DMS79 treated with DMSO at 0.1 percent for 48 hours (cell line): Measurements from ENCODE around the gene RAB25.
"Not testable (repeated sequence)": the region's sequence is repeated elsewhere in the genome, so short reads cannot be mapped to it uniquely, and the experiment has no call there.

ENCODE experiments used
- DNase-seq: peaks from one replicate; lab custom pipeline; 2025; lab: John Stamatoyannopoulos, UW

Gene RAB25

GRCh38 chr1:156060937-156061636 is at the start of gene RAB25:
Gene RAB25, plus strand, starts transcription at chr1:156061160. Its CDS starts 241 bp downstream, at chr1:156061401.
- DNase-seq, result peak; percentile 90

GRCh38 chr1:156012051-156012817 is 48.7 kb upstream of the RAB25 start:
- no peak for DNase-seq

GRCh38 chr1:156014829-156015228 is 46.1 kb upstream of the RAB25 start:
- no peak for DNase-seq

GRCh38 chr1:156019946-156020292 is 41.0 kb upstream of the RAB25 start:
- DNase-seq, result no peak

- DNase-seq, result peak; percentile 93
Observed at GRCh38 chr1:156020293-156021092, 40.5 kb upstream of the RAB25 start, which contains the start of gene SSR2. Gene SSR2, minus strand, starts transcription at chr1:156020951. Its CDS starts 784 bp downstream, at chr1:156020167.

GRCh38 chr1:156021093-156021428 is 39.9 kb upstream of the RAB25 start:
- DNase-seq, result no peak

GRCh38 chr1:156021954-156022353 is 39.0 kb upstream of the RAB25 start:
- DNase-seq, result no peak

- no peak for DNase-seq
Observed at GRCh38 chr1:156024801-156025200, 36.2 kb upstream of the RAB25 start.

GRCh38 chr1:156025876-156026275 is 35.1 kb upstream of the RAB25 start:
- DNase-seq, result no peak

- no peak for DNase-seq
Observed at GRCh38 chr1:156026588-156026987, 34.4 kb upstream of the RAB25 start.

- no peak for DNase-seq
Observed at GRCh38 chr1:156033011-156033410, 27.9 kb upstream of the RAB25 start.

GRCh38 chr1:156034991-156035390 is 26.0 kb upstream of the RAB25 start:
- DNase-seq, result not testable (repeated sequence)

GRCh38 chr1:156042828-156043227 is 18.1 kb upstream of the RAB25 start:
- DNase-seq, result no peak

GRCh38 chr1:156045076-156045475 is 15.9 kb upstream of the RAB25 start:
- DNase-seq, result no peak

GRCh38 chr1:156048663-156049258 is 12.2 kb upstream of the RAB25 start:
- DNase-seq, result no peak

- DNase-seq, result no peak
Observed at GRCh38 chr1:156050376-156050775, 10.6 kb upstream of the RAB25 start.

- no peak for DNase-seq
Observed at GRCh38 chr1:156051011-156051725, 9.8 kb upstream of the RAB25 start.

- DNase-seq, result peak; percentile 13
Observed at GRCh38 chr1:156052862-156053767, 7.8 kb upstream of the RAB25 start.

- peak; percentile 51 for DNase-seq
Observed at GRCh38 chr1:156053768-156054499, 7.0 kb upstream of the RAB25 start, which contains the start of gene UBQLN4. Gene UBQLN4, minus strand, starts transcription at chr1:156053798. Its CDS starts 97 bp downstream, at chr1:156053701.
